A673 (cell line): Measurements from ENCODE around the gene SLC45A1. TPM values are rescaled to one million over a fixed set of nuclear protein-coding genes. Genes with fewer than 3 reads are reported as not detected.

Experiments used
- BruUV-seq: library from RNA; stranded (reverse); fragments of 400-500 nt; replicated peaks from 2 replicates; lab custom pipeline; 2021; lab: Mats Ljungman, UMichigan
- CTCF ChIA-PET: fragments of 300-600 bp; sonication (Branson Sonifier 250); formaldehyde crosslinking; loops from one replicate; lab custom pipeline; 2022; ENCODE audit warnings: antibody characterized with exemption; lab: Charles Lee
- POLR2A ChIA-PET: fragments of 300-600 bp; sonication (Branson Sonifier 250); formaldehyde crosslinking; loops from one replicate; lab custom pipeline; 2022; ENCODE audit warnings: antibody characterized with exemption; ENCODE audit not compliant: low non-redundant PET; lab: Charles Lee
- DNase-seq: peaks from one replicate; pipeline ENCODE4 v3.0.0-alpha.2; 2015; ENCODE audit warnings: low spot score
- H3K27ac ChIP-seq: fragments of 200-600 bp; sonication (generic); 2 replicates; pipeline ENCODE4 v1.5.1; 2016; ENCODE audit warnings: mixed run types, low read depth, mild to moderate bottlenecking, mixed read lengths, antibody characterized with exemption, low read length; ENCODE audit not compliant: poor library complexity, severe bottlenecking
- H3K27me3 ChIP-seq: fragments of 200-600 bp; sonication (generic); replicated peaks from 2 replicates; pipeline ENCODE4 v1.6.1; 2017; ENCODE audit warnings: mixed run types, low read depth, mild to moderate bottlenecking, mixed read lengths, antibody characterized with exemption, low read length; ENCODE audit not compliant: insufficient read depth, poor library complexity
- H3K36me3 ChIP-seq: fragments of 200-600 bp; sonication (generic); 2 replicates; pipeline ENCODE4 v1.6.1; 2016; ENCODE audit warnings: mixed run types, mild to moderate bottlenecking, mixed read lengths, antibody characterized with exemption, low read length; ENCODE audit not compliant: insufficient read depth, poor library complexity, severe bottlenecking
- H3K4me1 ChIP-seq: fragments of 200-600 bp; sonication (generic); 2 replicates; pipeline ENCODE4 v1.6.1; 2017; ENCODE audit warnings: mixed run types, mild to moderate bottlenecking, mixed read lengths, antibody characterized with exemption, low read length; ENCODE audit not compliant: insufficient read depth, poor library complexity, severe bottlenecking
- H3K4me3 ChIP-seq: fragments of 200-600 bp; sonication (generic); 2 replicates; pipeline ENCODE4 v1.5.1; 2016; ENCODE audit warnings: low read depth, mixed run types, mild to moderate bottlenecking, mixed read lengths, low read length; ENCODE audit not compliant: poor library complexity, severe bottlenecking
- H3K9me3 ChIP-seq: fragments of 200-600 bp; sonication (generic); 2 replicates; pipeline ENCODE4 v1.6.1; 2016; ENCODE audit warnings: mixed run types, low read depth, mild to moderate bottlenecking, mixed read lengths, antibody characterized with exemption, low read length; ENCODE audit not compliant: poor library complexity, severe bottlenecking
- EZH2 ChIP-seq: fragments of 200-600 bp; sonication (generic); IDR thresholded peaks from 2 replicates; pipeline ENCODE4 v1.6.1; 2017; ENCODE audit warnings: borderline replicate concordance, low read depth, mild to moderate bottlenecking, mixed read lengths, antibody characterized with exemption, low read length; ENCODE audit not compliant: poor library complexity, severe bottlenecking
- intact Hi-C: fragments of 100-400 bp; cut with micrococcal nuclease; formaldehyde crosslinking; loops from one replicate; pipeline ENCODE4 v1.10.0; 2022; ENCODE audit not compliant: unreplicated experiment
- total RNA-seq: library from RNA; stranded (reverse); gene quantifications from 2 replicates; pipeline ENCODE4 v1.2.3, GENCODE V29; 2021
- TF ChIP-seq, protein P1 (sequence below): fragments of 300-800, 200-600 bp; sonication (generic); conservative IDR thresholded peaks from 2 replicates; pipeline ENCODE4 v1.5.1; 2017; ENCODE audit warnings: low read depth, mild to moderate bottlenecking, antibody characterized with exemption, low read length, moderate library complexity, mixed read lengths

SLC45A1 gene
- total RNA-seq, 1 experiment from 2014 or later, result 0.82 TPM

DNA sequence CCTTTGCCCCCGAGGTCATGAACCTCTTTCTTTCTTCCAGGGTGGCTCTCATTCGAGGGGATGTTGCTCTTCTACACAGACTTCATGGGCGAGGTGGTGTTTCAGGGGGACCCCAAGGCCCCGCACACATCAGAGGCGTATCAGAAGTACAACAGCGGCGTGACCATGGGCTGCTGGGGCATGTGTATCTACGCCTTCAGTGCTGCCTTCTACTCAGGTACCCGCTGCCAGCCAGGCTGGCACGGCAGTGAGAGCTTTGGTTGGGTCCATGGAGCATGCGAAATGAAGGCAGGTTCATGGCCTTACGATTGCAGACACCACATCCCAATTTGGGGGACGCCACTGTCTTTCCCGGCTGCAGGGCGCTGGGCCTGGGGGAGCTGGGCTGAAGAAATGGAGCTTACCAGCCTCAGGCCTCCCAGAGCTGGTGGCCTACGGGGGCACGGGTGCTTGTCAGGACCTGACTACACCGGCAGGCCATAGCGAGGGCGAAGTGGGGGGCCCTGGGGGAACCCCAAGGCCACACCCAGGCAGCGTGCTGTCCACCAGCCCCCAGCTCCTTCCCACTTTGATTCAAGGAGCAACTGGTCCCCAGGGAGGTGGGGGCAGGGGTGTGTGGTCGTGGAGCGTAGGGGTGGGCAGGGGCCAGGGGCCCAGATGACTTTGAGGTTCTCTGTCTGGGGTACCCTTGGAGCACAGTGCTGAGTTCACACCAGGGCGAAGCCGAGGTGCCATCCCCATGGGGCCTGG, 20.0 kb downstream of the SLC45A1 start:
- Histone ChIP-seq H3K36me3 (no peaks in the 10 kb centered on the region), H3K27ac (no peak overlapping the region), H3K9me3 (no peaks in the 10 kb centered on the region), H3K27me3 (no peaks in the 10 kb centered on the region), H3K4me1 (peaks cover 1% of the 10 kb centered on the region), H3K4me3 (no peak overlapping the region)
- no TSS peak for BruUV-seq
- no peak for TF ChIP-seq EZH2
- TF ChIP-seq, protein P1, sequence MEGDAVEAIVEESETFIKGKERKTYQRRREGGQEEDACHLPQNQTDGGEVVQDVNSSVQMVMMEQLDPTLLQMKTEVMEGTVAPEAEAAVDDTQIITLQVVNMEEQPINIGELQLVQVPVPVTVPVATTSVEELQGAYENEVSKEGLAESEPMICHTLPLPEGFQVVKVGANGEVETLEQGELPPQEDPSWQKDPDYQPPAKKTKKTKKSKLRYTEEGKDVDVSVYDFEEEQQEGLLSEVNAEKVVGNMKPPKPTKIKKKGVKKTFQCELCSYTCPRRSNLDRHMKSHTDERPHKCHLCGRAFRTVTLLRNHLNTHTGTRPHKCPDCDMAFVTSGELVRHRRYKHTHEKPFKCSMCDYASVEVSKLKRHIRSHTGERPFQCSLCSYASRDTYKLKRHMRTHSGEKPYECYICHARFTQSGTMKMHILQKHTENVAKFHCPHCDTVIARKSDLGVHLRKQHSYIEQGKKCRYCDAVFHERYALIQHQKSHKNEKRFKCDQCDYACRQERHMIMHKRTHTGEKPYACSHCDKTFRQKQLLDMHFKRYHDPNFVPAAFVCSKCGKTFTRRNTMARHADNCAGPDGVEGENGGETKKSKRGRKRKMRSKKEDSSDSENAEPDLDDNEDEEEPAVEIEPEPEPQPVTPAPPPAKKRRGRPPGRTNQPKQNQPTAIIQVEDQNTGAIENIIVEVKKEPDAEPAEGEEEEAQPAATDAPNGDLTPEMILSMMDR, result no peak
- intact Hi-C loops, result no loop called here
- ChIA-PET POLR2A (no interaction called here), CTCF (no interaction called here)
- no peak for DNase-seq

GRCh38 chr1:8338526-8339202, 20.8 kb downstream of the SLC45A1 start:
- Histone ChIP-seq H3K36me3 (no peaks in the 10 kb centered on the region), H3K9me3 (no peaks in the 10 kb centered on the region), H3K27ac (no peak overlapping the region), H3K4me1 (peaks cover 7% of the 10 kb centered on the region), H3K4me3 (no peak overlapping the region), H3K27me3 (no peaks in the 10 kb centered on the region)
- BruUV-seq, result no TSS peak
- ChIA-PET POLR2A (no interaction called here), CTCF (no interaction called here)
- intact Hi-C loops, result no loop called here
- TF ChIP-seq, protein P1, result no peak
- no peak for TF ChIP-seq EZH2
- no peak for DNase-seq

DNA sequence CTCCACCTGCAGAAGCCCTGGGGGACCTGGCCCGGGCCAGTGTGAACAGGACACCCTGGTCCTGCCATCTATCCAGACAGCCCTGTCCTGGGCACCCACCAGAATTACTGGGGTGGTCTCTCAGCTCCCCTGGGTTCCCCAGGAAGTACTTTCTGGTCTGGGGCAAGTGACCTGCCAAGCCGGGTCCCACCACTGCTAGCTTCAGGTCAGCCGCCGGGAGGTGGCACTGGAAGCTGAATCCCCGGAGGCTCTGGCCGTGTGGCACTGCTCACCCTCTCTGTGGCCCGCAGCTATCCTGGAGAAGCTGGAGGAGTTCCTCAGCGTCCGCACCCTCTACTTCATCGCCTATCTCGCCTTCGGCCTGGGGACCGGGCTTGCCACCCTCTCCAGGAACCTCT, 21.3 kb downstream of the SLC45A1 start:
- no peak for DNase-seq
- peaks cover 11% of the 10 kb centered on the region for H3K4me1 ChIP-seq
- H3K27me3 ChIP-seq, result no peaks in the 10 kb centered on the region
- intact Hi-C loops, result no loop called here
- TF ChIP-seq EZH2, result no peak
- TF ChIP-seq, protein P1, result no peak
- H3K27ac ChIP-seq, result no peak overlapping the region
- no TSS peak for BruUV-seq
- H3K4me3 ChIP-seq, result no peak overlapping the region
- ChIA-PET CTCF (no interaction called here), POLR2A (no interaction called here)
- H3K36me3 ChIP-seq, result no peaks in the 10 kb centered on the region
- H3K9me3 ChIP-seq, result no peaks in the 10 kb centered on the region
